HepG2 (cell line): ENCODE data around the gene SAMMSON. TPM values are rescaled to one million over a fixed set of nuclear protein-coding genes. Genes with fewer than 3 reads are reported as not detected.

Experiments used
- ATAC-seq: fragments of 200-7000 bp; cut with Tn5 transposase; 3 replicates; pipeline ENCODE4 v1.9.1; 2020; ENCODE audit warnings: mild to moderate bottlenecking, moderate library complexity
- BruUV-seq: library from RNA; stranded (reverse); fragments of 400-500 nt; replicated peaks from 2 replicates; lab custom pipeline; 2021; lab: Mats Ljungman, UMichigan
- CTCF ChIA-PET: fragments of 300-600 bp; formaldehyde crosslinking; extraction: SDS; loops from one replicate; lab custom pipeline; 2021; ENCODE audit warnings: low total read pairs, inconsistent platforms, low intra/inter-chr PET ratio; lab: Yijun Ruan, JAX
- POLR2A ChIA-PET: fragments of 350-600 bp; sonication (Branson Sonifier 250); formaldehyde crosslinking; loops from one replicate; lab custom pipeline; 2020; ENCODE audit warnings: antibody characterized with exemption, inconsistent platforms; lab: Yijun Ruan, JAX
- DNase-seq: peaks from one replicate; pipeline ENCODE4 v3.0.0-alpha.2; 2015; ENCODE audit warnings: low spot score
- FAIRE-seq: peaks from 3 replicates; lab custom pipeline; 2011; peaks lifted over from hg19 to GRCh38; lab: Jason Lieb, UNC
- H2AFZ ChIP-seq: one replicate; pipeline ENCODE4 v1.6.1; 2011; ENCODE audit warnings: low read length, inconsistent platforms
- H3K27ac ChIP-seq: fragments of 300-600 bp; 3 replicates; pipeline ENCODE4 v1.8.0; 2011; ENCODE audit warnings: mixed run types, mild to moderate bottlenecking, mixed read lengths, low read length, inconsistent platforms; ENCODE audit not compliant: insufficient read depth; ENCODE audit errors: extremely low read length
- H3K27me3 ChIP-seq, 2 experiments: fragments of 200-600 bp in 1 of 2; 2 replicates in 1 of 2; 3 replicates in 1 of 2; pipeline versions ENCODE4 v1.6.0 to v1.8.0; 2011; ENCODE audit warnings: low read length in 2 of 2, mild to moderate bottlenecking in 2 of 2, moderate library complexity in 2 of 2, inconsistent platforms in 1 of 2; ENCODE audit not compliant: insufficient read depth in 2 of 2, control insufficient read depth in 1 of 2
- H3K36me3 ChIP-seq, 2 experiments: fragments of 200-600 bp in 1 of 2; replicated peaks in 1 of 2; 2 replicates in 1 of 2; 3 replicates in 1 of 2; pipeline versions ENCODE4 v1.5.1 to v1.8.0; 2011; ENCODE audit warnings: low read length in 2 of 2, inconsistent platforms in 1 of 2; ENCODE audit not compliant: insufficient read depth in 2 of 2, control insufficient read depth in 1 of 2
- H3K4me1 ChIP-seq: 2 replicates; pipeline ENCODE4 v1.5.1; 2012; ENCODE audit warnings: low read length, inconsistent platforms; ENCODE audit not compliant: insufficient read depth
- H3K4me2 ChIP-seq: 2 replicates; pipeline ENCODE4 v1.6.0; 2011; ENCODE audit warnings: low read depth, low read length, inconsistent platforms
- H3K4me3 ChIP-seq, 3 experiments: fragments of 200-600 bp in 1 of 3; sonication (generic), shearing (Covaris generic) in 1 of 3; replicated peaks in 1 of 3; 2 replicates each; pipeline ENCODE4 v1.5.1; 2011 to 2016; ENCODE audit warnings: low read length in 3 of 3, inconsistent platforms in 2 of 3, low read depth in 2 of 3, mild to moderate bottlenecking in 2 of 3, control low read depth in 1 of 3, mixed read lengths in 1 of 3; ENCODE audit not compliant: insufficient read depth in 1 of 3
- H3K79me2 ChIP-seq: one replicate; pipeline ENCODE4 v1.6.1; 2011; ENCODE audit warnings: low read length, inconsistent platforms; ENCODE audit not compliant: insufficient read depth
- H3K9ac ChIP-seq: 2 replicates; pipeline ENCODE4 v1.6.0; 2011; ENCODE audit warnings: mild to moderate bottlenecking, low read depth, low read length, inconsistent platforms; ENCODE audit not compliant: insufficient read depth
- H3K9me3 ChIP-seq: 2 replicates; pipeline ENCODE4 v1.5.1; 2012; ENCODE audit warnings: mild to moderate bottlenecking, low read length
- H4K20me1 ChIP-seq: 2 replicates; pipeline ENCODE4 v1.6.0; 2011; ENCODE audit warnings: inconsistent platforms, mild to moderate bottlenecking, low read length, moderate library complexity; ENCODE audit not compliant: insufficient read depth
- ARNT2 ChIP-seq: sonication (generic); formaldehyde crosslinking; IDR thresholded peaks from 2 replicates; pipeline ENCODE4 v1.8.0; 2022; ENCODE audit warnings: mild to moderate bottlenecking, low read depth, missing genetic modification reagents, moderate library complexity
- ELF1 ChIP-seq: sonication (generic); formaldehyde crosslinking; IDR thresholded peaks from 2 replicates; pipeline ENCODE4 v1.4.0; 2020; ENCODE audit warnings: missing genetic modification reagents
- KLF15 ChIP-seq: sonication (generic); formaldehyde crosslinking; IDR thresholded peaks from 2 replicates; pipeline ENCODE4 v1.8.1; 2023; ENCODE audit warnings: borderline replicate concordance, mild to moderate bottlenecking, inconsistent platforms, missing genetic modification reagents, mixed read lengths
- PHF8 ChIP-seq: sonication (generic); formaldehyde crosslinking; IDR thresholded peaks from 2 replicates; pipeline ENCODE4 v1.5.0; 2020; ENCODE audit warnings: missing genetic modification reagents
- SCMH1 ChIP-seq: sonication (generic); formaldehyde crosslinking; IDR thresholded peaks from 2 replicates; pipeline ENCODE4 v1.9.0; 2021; ENCODE audit warnings: missing genetic modification reagents, mild to moderate bottlenecking, borderline replicate concordance
- TGIF2 ChIP-seq: IDR thresholded peaks from 2 replicates; pipeline ENCODE4 v1.6.1; 2016; ENCODE audit warnings: control low read depth, missing compliant biosample characterization
- ZBTB1 ChIP-seq: sonication (generic); formaldehyde crosslinking; IDR thresholded peaks from 2 replicates; pipeline ENCODE4 v1.4.0; 2020; ENCODE audit warnings: missing genetic modification reagents, borderline replicate concordance
- ZFYVE20 ChIP-seq: sonication (generic); formaldehyde crosslinking; IDR thresholded peaks from 2 replicates; pipeline ENCODE4 v1.8.0; 2023; ENCODE audit warnings: low read depth, mild to moderate bottlenecking, moderate library complexity, missing genetic modification reagents, borderline replicate concordance
- ZNF431 ChIP-seq: sonication (generic); formaldehyde crosslinking; IDR thresholded peaks from 2 replicates; pipeline ENCODE4 v1.9.0; 2022; ENCODE audit warnings: missing genetic modification reagents, low read depth, mild to moderate bottlenecking, borderline replicate concordance
- ZNF614 ChIP-seq: IDR thresholded peaks from 2 replicates; pipeline ENCODE4 v1.6.1; 2018; ENCODE audit warnings: missing biosample characterization, missing genetic modification reagents, inconsistent platforms, borderline replicate concordance
- WGBS: methylation state at CpG from one replicate; pipeline ENCODE4 v1.1.6; 2017; ENCODE audit warnings: low lambda C conversion rate; 5-methylcytosine and 5-hydroxymethylcytosine counted together
- in situ Hi-C: cut with HindIII; loops from 2 replicates; pipeline ENCODE4 v1.10.0; 2017; ENCODE audit warnings: low pct_unique_long_range_greater_than_20kb; ENCODE audit not compliant: extremely low pct_ligation_motif_present
- intact Hi-C: fragments of 100-400 bp; cut with micrococcal nuclease; formaldehyde crosslinking; loops from one replicate; pipeline ENCODE4 v1.10.0; 2022; ENCODE audit not compliant: unreplicated experiment
- polyA plus RNA-seq, 8 experiments: library from polyadenylated mRNA; depleted of rRNA in 3 of 8; stranded (reverse) in 7 of 8; unstranded in 1 of 8; fragments of >200 nt; fragmentation: Illumina TruSeq in 4 of 8; extraction: Trizol in 4 of 8; gene quantifications; 2 replicates each; pipeline versions ENCODE4 v1.2.1 to v1.2.3, GENCODE V29; 2011 to 2016; ENCODE audit warnings: low read depth in 4 of 8, missing spikeins in 1 of 8, mixed read lengths in 1 of 8; ENCODE audit not compliant: insufficient read depth in 1 of 8
- total RNA-seq, 5 experiments: library from RNA; depleted of rRNA; stranded (reverse); fragments of >200 nt; fragmentation: Illumina TruSeq; extraction: Trizol; gene quantifications; 2 replicates each; pipeline ENCODE4 v1.2.3, GENCODE V29; 2016; ENCODE audit warnings: low read depth in 1 of 5
- TF ChIP-seq, protein P1 (sequence below): sonication (generic); formaldehyde crosslinking; IDR thresholded peaks from 2 replicates; pipeline ENCODE4 v1.4.0; 2020; ENCODE audit warnings: missing genetic modification reagents

The SAMMSON gene
- total and polyA plus RNA-seq, 2 of the 13 experiments (the other 11 are each of a cell fraction or from before 2014, with no cell fraction given), result not detected

DNA sequence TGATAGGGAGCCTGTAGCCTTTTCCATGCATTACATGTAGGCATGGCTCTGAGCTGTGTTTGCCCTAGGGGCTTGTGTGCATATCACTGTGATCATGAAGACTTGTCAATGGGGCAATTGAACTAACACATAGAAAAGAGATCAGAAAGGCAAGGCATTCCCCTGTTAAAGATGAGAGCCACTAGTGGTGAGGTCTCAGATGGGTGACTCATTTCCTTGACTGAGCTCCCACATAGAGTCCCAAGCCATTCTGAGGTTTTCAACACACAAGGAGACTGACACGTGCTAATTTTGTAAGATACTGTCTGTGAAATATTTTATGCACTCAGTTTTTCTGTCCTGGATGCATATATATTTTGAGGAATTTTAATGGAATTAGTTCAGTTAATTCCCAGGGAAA lies 53.8 kb downstream of the SAMMSON start:
- 0% methylated on average over 1 of the region's 1 CpG for WGBS

GRCh38 chr3:70056081-70056480 lies 56.5 kb downstream of the SAMMSON start:
- in situ Hi-C loops, result no loop called here
- no peak overlapping the region for H3K27ac ChIP-seq
- H2AFZ ChIP-seq, result no peak overlapping the region
- intact Hi-C loops, result no loop called here
- ChIA-PET POLR2A (no interaction called here), CTCF (no interaction called here)
- no peaks in the 10 kb centered on the region for H3K4me1 ChIP-seq
- no TSS peak for BruUV-seq
- H3K9ac ChIP-seq, result no peak overlapping the region
- no peaks in the 10 kb centered on the region for H3K79me2 ChIP-seq
- no peaks in the 10 kb centered on the region for H3K9me3 ChIP-seq
- no peaks in the 10 kb centered on the region for H3K27me3 ChIP-seq
- H3K4me2 ChIP-seq, result no peak overlapping the region
- no peak for DNase-seq
- H3K36me3 ChIP-seq, result no peaks in the 10 kb centered on the region
- H3K4me3 ChIP-seq, result no peak overlapping the region
- TF ChIP-seq ZNF614 (CRISPR knock-in tag) (no peak), ZBTB1 (CRISPR knock-in tag) (no peak), ELF1 (CRISPR knock-in tag) (no peak), ZFYVE20 (no peak), PHF8 (no peak), SCMH1 (no peak), TGIF2 (CRISPR knock-in tag) (no peak), ZNF431 (CRISPR knock-in tag) (no peak)
- TF ChIP-seq, protein P1, sequence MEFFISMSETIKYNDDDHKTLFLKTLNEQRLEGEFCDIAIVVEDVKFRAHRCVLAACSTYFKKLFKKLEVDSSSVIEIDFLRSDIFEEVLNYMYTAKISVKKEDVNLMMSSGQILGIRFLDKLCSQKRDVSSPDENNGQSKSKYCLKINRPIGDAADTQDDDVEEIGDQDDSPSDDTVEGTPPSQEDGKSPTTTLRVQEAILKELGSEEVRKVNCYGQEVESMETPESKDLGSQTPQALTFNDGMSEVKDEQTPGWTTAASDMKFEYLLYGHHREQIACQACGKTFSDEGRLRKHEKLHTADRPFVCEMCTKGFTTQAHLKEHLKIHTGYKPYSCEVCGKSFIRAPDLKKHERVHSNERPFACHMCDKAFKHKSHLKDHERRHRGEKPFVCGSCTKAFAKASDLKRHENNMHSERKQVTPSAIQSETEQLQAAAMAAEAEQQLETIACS (CRISPR knock-in tag), result no peak
- ATAC-seq, result no peak
- WGBS, result 16% methylated on average over 3 of the region's 3 CpGs
- FAIRE-seq, result no peak
- no peaks in the 10 kb centered on the region for H4K20me1 ChIP-seq

More for the DNA sequence above, 53.8 kb downstream of the SAMMSON start:
- BruUV-seq, result no TSS peak
- FAIRE-seq (no peak), DNase-seq (no peak), ATAC-seq (no peak)
- in situ Hi-C loops, result no loop called here
- TF ChIP-seq ARNT2 (no peak), KLF15 (CRISPR knock-in tag) (no peak)
- H3K4me2 ChIP-seq, result no peak overlapping the region
- no peaks in the 10 kb centered on the region for H3K9me3 ChIP-seq
- H3K27ac ChIP-seq, result no peak overlapping the region
- no peaks in the 10 kb centered on the region for H3K27me3 ChIP-seq
- ChIA-PET POLR2A (no interaction called here), CTCF (no interaction called here)
- H3K36me3 ChIP-seq, result no peaks in the 10 kb centered on the region
- no peaks in the 10 kb centered on the region for H3K4me1 ChIP-seq
- H4K20me1 ChIP-seq, result no peaks in the 10 kb centered on the region
- no peak overlapping the region for H3K4me3 ChIP-seq
- intact Hi-C loops, result no loop called here
- H3K9ac ChIP-seq, result no peak overlapping the region
- H3K79me2 ChIP-seq, result no peaks in the 10 kb centered on the region
- H2AFZ ChIP-seq, result no peak overlapping the region
